K562 (cell line): ENCODE results near the gene C4BPB. TPM values are rescaled to one million over a fixed set of nuclear protein-coding genes. Genes with fewer than 3 reads are reported as not detected.
A peak's percentile ranks its signal among the peaks of the same experiment; 100 is the strongest.
"Not testable (repeated sequence)": the region's sequence is repeated elsewhere in the genome, so short reads cannot be mapped to it uniquely, and the experiment has no call there.

Source experiments
- ATAC-seq: fragments of 200-7000 bp; cut with Tn5 transposase; 3 replicates; pipeline ENCODE4 v1.9.1; 2020; ENCODE audit warnings: moderate library complexity
- BruUV-seq: library from RNA; stranded (reverse); fragments of 400-500 nt; replicated peaks from 2 replicates; lab custom pipeline; 2021; lab: Mats Ljungman, UMichigan
- CTCF ChIA-PET: fragments of 300-600 bp; formaldehyde crosslinking; extraction: SDS; loops from one replicate; lab custom pipeline; 2021; ENCODE audit warnings: low intra/inter-chr PET ratio; lab: Yijun Ruan, JAX
- POLR2A ChIA-PET: fragments of 300-600, 350-650 bp; sonication (Branson Sonifier 250); formaldehyde crosslinking; extraction: SDS; loops from one replicate; lab custom pipeline; 2021; ENCODE audit warnings: antibody characterized with exemption, inconsistent platforms; lab: Yijun Ruan, JAX
- DNase-seq, 4 experiments: peaks; one replicate each; pipeline versions ENCODE4 v3.0.0 to v3.0.0-alpha.2; 2011 to 2018; ENCODE audit warnings: low spot score in 3 of 4, mixed read lengths in 3 of 4; ENCODE audit errors: extremely low read depth in 1 of 4
- FAIRE-seq: peaks from 2 replicates; lab custom pipeline; 2011; peaks lifted over from hg19 to GRCh38; lab: Jason Lieb, UNC
- H2AFZ ChIP-seq: 2 replicates; pipeline ENCODE4 v1.6.0; 2011; ENCODE audit warnings: low read depth, low read length, control low read depth, inconsistent platforms
- H3K27ac ChIP-seq: fragments of 200-600 bp; 3 replicates; pipeline ENCODE4 v1.8.0; 2011; ENCODE audit warnings: low read depth, mild to moderate bottlenecking, control low read depth, inconsistent platforms, low read length, moderate library complexity, mixed read lengths; ENCODE audit errors: extremely low read depth
- H3K27me3 ChIP-seq, 2 experiments: fragments of 300-600 bp in 1 of 2; 2 replicates in 1 of 2; 3 replicates in 1 of 2; pipeline versions ENCODE4 v1.6.0 to v1.8.0; 2011; ENCODE audit warnings: inconsistent platforms in 2 of 2, low read length in 2 of 2, mild to moderate bottlenecking in 1 of 2, mixed read lengths in 1 of 2, moderate library complexity in 1 of 2; ENCODE audit not compliant: control insufficient read depth in 2 of 2, insufficient read depth in 2 of 2
- H3K36me3 ChIP-seq: fragments of 300-600 bp; 3 replicates; pipeline ENCODE4 v1.8.0; 2011; ENCODE audit warnings: mild to moderate bottlenecking, low read length, inconsistent platforms; ENCODE audit not compliant: control insufficient read depth, insufficient read depth
- H3K4me1 ChIP-seq, 2 experiments: fragments of 200-600 bp in 1 of 2; replicated peaks in 1 of 2; 2 replicates in 1 of 2; 3 replicates in 1 of 2; pipeline versions ENCODE4 v1.5.1 to v1.8.0; 2011; ENCODE audit warnings: inconsistent platforms in 2 of 2, low read length in 2 of 2, mild to moderate bottlenecking in 1 of 2, mixed read lengths in 1 of 2, moderate library complexity in 1 of 2; ENCODE audit not compliant: control insufficient read depth in 2 of 2, insufficient read depth in 2 of 2
- H3K4me2 ChIP-seq: 2 replicates; pipeline ENCODE4 v1.6.1; 2011; ENCODE audit warnings: low read length, control low read depth, inconsistent platforms, mixed read lengths; ENCODE audit not compliant: insufficient read depth
- H3K4me3 ChIP-seq: fragments of 200-600 bp; sonication (generic), shearing (Covaris generic); 2 replicates; pipeline ENCODE4 v1.5.1; 2016; ENCODE audit warnings: control low read depth, inconsistent platforms
- H3K79me2 ChIP-seq: fragments of 200-600 bp; 3 replicates; pipeline ENCODE4 v1.8.0; 2011; ENCODE audit warnings: low read length, inconsistent platforms; ENCODE audit not compliant: control insufficient read depth, insufficient read depth
- H3K9ac ChIP-seq, 2 experiments: 2 replicates each; pipeline versions ENCODE4 v1.6.0 to v1.6.1; 2011; ENCODE audit warnings: low read depth in 2 of 2, low read length in 2 of 2, control low read depth in 1 of 2, inconsistent platforms in 1 of 2, mild to moderate bottlenecking in 1 of 2, mixed read lengths in 1 of 2; ENCODE audit not compliant: insufficient read depth in 1 of 2
- H3K9me1 ChIP-seq: one replicate; pipeline ENCODE4 v1.6.0; 2011; ENCODE audit warnings: inconsistent platforms, mild to moderate bottlenecking, low read length, moderate library complexity; ENCODE audit not compliant: control insufficient read depth, insufficient read depth
- H3K9me3 ChIP-seq: replicated peaks from 2 replicates; pipeline ENCODE4 v1.5.1; 2011; ENCODE audit warnings: low read depth, low read length, inconsistent platforms; ENCODE audit not compliant: control insufficient read depth, insufficient read depth
- H4K20me1 ChIP-seq: replicated peaks from 2 replicates; pipeline ENCODE4 v1.6.1; 2011; ENCODE audit warnings: low read length, inconsistent platforms, mixed read lengths; ENCODE audit not compliant: control insufficient read depth, insufficient read depth
- BCOR ChIP-seq: fragments of 450-650 bp; IDR thresholded peaks from 2 replicates; pipeline ENCODE4 v1.6.1; 2016
- CBX8 ChIP-seq: fragments of 200-600 bp; sonication (generic); IDR thresholded peaks from 2 replicates; pipeline ENCODE4 v1.6.1; 2012; ENCODE audit warnings: borderline replicate concordance, mixed run types, low read depth, mild to moderate bottlenecking, moderate library complexity, mixed read lengths, low read length, control low read depth, inconsistent platforms; ENCODE audit not compliant: poor library complexity, severe bottlenecking; ENCODE audit errors: extremely low read depth
- CHD2 ChIP-seq: IDR thresholded peaks from 2 replicates; pipeline ENCODE4 v1.6.1; 2011; ENCODE audit warnings: low read depth, low read length
- HDAC1 ChIP-seq, 2 experiments: fragments of 450-650 bp; IDR thresholded peaks; 2 replicates each; pipeline ENCODE4 v1.6.1; 2016 to 2017; ENCODE audit warnings: inconsistent platforms in 1 of 2, mild to moderate bottlenecking in 1 of 2, moderate library complexity in 1 of 2
- KAT8 ChIP-seq: fragments of 450-650 bp; IDR thresholded peaks from 2 replicates; pipeline ENCODE4 v1.6.1; 2016; ENCODE audit warnings: low read depth, mild to moderate bottlenecking
- KDM1A ChIP-seq, 2 experiments: fragments of 450-650 bp; IDR thresholded peaks; 2 replicates each; pipeline ENCODE4 v1.6.1; 2016; ENCODE audit warnings: mild to moderate bottlenecking in 2 of 2
- NFIC ChIP-seq: fragments of 450-650 bp; IDR thresholded peaks from 2 replicates; pipeline ENCODE4 v1.6.1; 2017; ENCODE audit warnings: mild to moderate bottlenecking, inconsistent platforms
- NR2F6 ChIP-seq: fragments of 450-650 bp; formaldehyde crosslinking; IDR thresholded peaks from 2 replicates; pipeline ENCODE4 v1.4.0; 2020; ENCODE audit warnings: mild to moderate bottlenecking
- SMAD4 ChIP-seq: fragments of 250-450 bp; sonication (Bioruptor Pico); conservative IDR thresholded peaks from 2 replicates; pipeline ENCODE4 v1.8.0; 2021; ENCODE audit warnings: inconsistent platforms, mild to moderate bottlenecking, moderate library complexity
- XRCC5 ChIP-seq: fragments of 200-400 bp; formaldehyde crosslinking; IDR thresholded peaks from 2 replicates; pipeline ENCODE4 v1.6.1; 2017; ENCODE audit warnings: low read depth, mild to moderate bottlenecking, low read length
- YBX1 ChIP-seq: fragments of 450-650 bp; IDR thresholded peaks from 2 replicates; pipeline ENCODE4 v1.7.1; 2016; ENCODE audit warnings: mild to moderate bottlenecking
- ZBTB12 ChIP-seq: fragments of 250-450 bp; sonication (Bioruptor Pico); IDR thresholded peaks from 2 replicates; pipeline ENCODE4 v1.4.0; 2020
- ZNF146 ChIP-seq: IDR thresholded peaks from one replicate; pipeline ENCODE4 v1.6.1; 2018; ENCODE audit warnings: missing compliant biosample characterization; ENCODE audit not compliant: unreplicated experiment
- ZNF280A ChIP-seq: fragments of 450-650 bp; IDR thresholded peaks from 2 replicates; pipeline ENCODE4 v1.6.1; 2018; ENCODE audit warnings: mild to moderate bottlenecking, low read depth; ENCODE audit not compliant: partially characterized antibody
- WGBS: fragments of 100-300 bp; shearing (Covaris generic); methylation state at CpG from one replicate; pipeline ENCODE4 v1.1.6; 2016; ENCODE audit warnings: low coverage, mixed read lengths; ENCODE audit not compliant: insufficient coverage; ENCODE audit errors: missing lambda C conversion rate; 5-methylcytosine and 5-hydroxymethylcytosine counted together
- in situ Hi-C: fragments of 300-500 bp; cut with MboI; formaldehyde crosslinking; loops from 4 replicates; pipeline ENCODE4 v1.15.0; 2018; ENCODE audit warnings: inconsistent platforms, mixed read lengths
- intact Hi-C: fragments of 100-400 bp; cut with micrococcal nuclease; formaldehyde crosslinking; loops from 2 replicates; pipeline ENCODE4 v1.14.2; 2022
- polyA plus RNA-seq, 8 experiments: library from polyadenylated mRNA; depleted of rRNA in 4 of 8; stranded (reverse) in 5 of 8; unstranded in 3 of 8; fragments of >200 nt; fragmentation: Nextera tagmentation in 2 of 8; fragmentation: Illumina TruSeq in 1 of 8; extraction: Ambion mirVana in 2 of 8; extraction: Trizol in 1 of 8; gene quantifications; 2 replicates each; pipeline versions ENCODE4 v1.2.1 to v1.2.3, GENCODE V29; 2011 to 2014; ENCODE audit warnings: inconsistent platforms in 1 of 8, missing spikeins in 1 of 8
- total RNA-seq, 7 experiments: library from RNA; depleted of rRNA in 6 of 7; stranded (reverse); fragments of >200 nt in 6 of 7; fragmentation: Illumina TruSeq in 2 of 7; extraction: Trizol in 2 of 7; gene quantifications; 2 replicates each; pipeline versions ENCODE4 v1.2.1 to v1.2.3, GENCODE V29; 2011 to 2021; ENCODE audit warnings: low replicate concordance in 1 of 7

C4BPB gene
- total and polyA plus RNA-seq, 9 of the 15 experiments (the other 6 are each of a cell fraction or from before 2014, with no cell fraction given), result not detected

- H2AFZ ChIP-seq, BruUV-seq, H3K4me2 ChIP-seq, CTCF ChIA-PET, H3K27ac ChIP-seq, H3K9me3 ChIP-seq, in situ Hi-C loops, H3K27me3 ChIP-seq, H3K4me3 ChIP-seq, H3K9me1 ChIP-seq, H4K20me1 ChIP-seq, ATAC-seq, intact Hi-C loops, DNase-seq, FAIRE-seq, H3K9ac ChIP-seq: not testable (repeated sequence)
- TF ChIP-seq NFIC (peak; percentile 35; the same call in 1 of the 2 replicates), ZNF146 (CRISPR knock-in tag) (peak; percentile 62), KDM1A (IDR thresholded peaks at IDR 0.05) (peak; percentile 30 to 40; a peak in 2 of 4 replicates), BCOR (0 out of 2 replicates have a peak, but pooled peaks have one; percentile 45), HDAC1 (IDR thresholded peaks at IDR 0.05) (peak in 1 of 2 experiments; percentile 32; a peak in 1 of 4 replicates)
- POLR2A ChIA-PET, result interaction anchor here (0.8 to 9.8 kb wide), 3 partner anchors 9 to 433 kb away, joined by 3 to 97 read pairs (median 29); partner anchors contain the start of gene C1orf116
- WGBS, result 66% methylated on average over 2 of the region's 2 CpGs
- Histone ChIP-seq H3K79me2 (peaks cover 38% of the 10 kb centered on the region), H3K36me3 (peaks cover 39% of the 10 kb centered on the region), H3K4me1 (peaks cover 9 to 38% of the 10 kb centered on the region in 2 experiments)
These were observed 47.3 kb upstream of the C4BPB start for GRCh38 chr1:207041397-207041796.

GRCh38 chr1:207045453-207045852 is 43.2 kb upstream of the C4BPB start:
- 38% methylated on average over 2 of the region's 2 CpGs for WGBS
- Histone ChIP-seq H3K4me2 (peak overlapping the region; percentile 71), H3K9ac (peak overlapping the region in 1 of 2 experiments; percentile 98; a peak in 2 of 4 replicates), H3K27ac (no peak overlapping the region), H2AFZ (no peak overlapping the region), H3K4me3 (no peak overlapping the region), H3K27me3 (no peaks in the 10 kb centered on the region), H3K9me1 (no peaks in the 10 kb centered on the region), H3K9me3 (no peaks in the 10 kb centered on the region), H3K79me2 (peaks cover 79% of the 10 kb centered on the region), H3K4me1 (peaks cover 0 to 35% of the 10 kb centered on the region in 2 experiments; a peak in 4 of 5 replicates), H3K36me3 (peaks cover 74% of the 10 kb centered on the region), H4K20me1 (peaks cover 18% of the 10 kb centered on the region)
- no peak for ATAC-seq
- BruUV-seq, result no TSS peak
- CTCF ChIA-PET, result no interaction called here
- POLR2A ChIA-PET, result interaction anchor here (0.7 to 9.8 kb wide), 4 partner anchors 10 to 40 kb away, joined by 3 to 104 read pairs (median 50); partner anchors contain the start of gene C1orf116
- no peak for DNase-seq
- FAIRE-seq, result no peak
- TF ChIP-seq SMAD4 (CRISPR knock-in tag) (no peak), CHD2 (no peak), ZBTB12 (CRISPR knock-in tag) (no peak), ZNF280A (no peak), NR2F6 (CRISPR knock-in tag) (no peak), CBX8 (no peak), XRCC5 (no peak), YBX1 (no peak), KAT8 (no peak)
- in situ Hi-C loops, result no loop called here
- intact Hi-C loops, result no loop called here
